Esophagus (tissue), 2 donors: ENCODE results near the gene BRD7. TPM values are rescaled to one million over a fixed set of nuclear protein-coding genes. Genes with fewer than 3 reads are reported as not detected.

Source experiments
- H3K27ac ChIP-seq, 2 donors: one replicate each; pipeline ENCODE4 v1.5.1; 2013; ENCODE audit warnings: low read depth in 2 of 2, mild to moderate bottlenecking in 2 of 2, inconsistent platforms in 1 of 2, low read length in 1 of 2, moderate library complexity in 1 of 2
- H3K27me3 ChIP-seq, 2 donors: one replicate each; pipeline ENCODE4 v1.6.1; 2013; ENCODE audit warnings: low read length in 2 of 2, control low read depth in 1 of 2, mild to moderate bottlenecking in 1 of 2; ENCODE audit not compliant: insufficient read depth in 2 of 2, control insufficient read depth in 1 of 2
- H3K36me3 ChIP-seq, 2 donors: one replicate each; pipeline ENCODE4 v1.6.1; 2013; ENCODE audit warnings: low read length in 1 of 2; ENCODE audit not compliant: control insufficient read depth in 2 of 2, insufficient read depth in 2 of 2
- H3K4me1 ChIP-seq, 2 donors: one replicate each; pipeline ENCODE4 v1.6.1; 2013; ENCODE audit warnings: low read length in 1 of 2; ENCODE audit not compliant: control insufficient read depth in 2 of 2, insufficient read depth in 2 of 2
- H3K4me3 ChIP-seq, 2 donors: one replicate each; pipeline ENCODE4 v1.5.1; 2013; ENCODE audit warnings: low read length in 2 of 2, mild to moderate bottlenecking in 2 of 2, low read depth in 1 of 2, moderate library complexity in 1 of 2
- H3K9me3 ChIP-seq, 2 donors: one replicate each; pipeline ENCODE4 v1.6.1; 2013; ENCODE audit warnings: mild to moderate bottlenecking in 2 of 2, low read depth in 1 of 2, low read length in 1 of 2, moderate library complexity in 1 of 2; ENCODE audit not compliant: control insufficient read depth in 2 of 2, insufficient read depth in 1 of 2
- WGBS, 2 donors: extraction: QIAGEN DNeasy Blood & Tissue Kit; methylation state at CpG; one replicate each; pipeline ENCODE4 v1.1.7; 2013; 5-methylcytosine and 5-hydroxymethylcytosine counted together
- polyA plus RNA-seq, 2 donors: library from polyadenylated mRNA; stranded (reverse); fragments of 200-250 nt; gene quantifications; one replicate each; pipeline ENCODE4 v1.2.3, GENCODE V29; 2013
- donor health status: healthy with polysubstance abuse.
- donor health status: Bipolar disorder and iron deficiency.

The BRD7 gene
- polyA plus RNA-seq, 2 donors, result 42.1 to 45.0 TPM

GRCh38 chr16:50316102-50316847 is 52.5 kb downstream of the BRD7 start:
- Histone ChIP-seq H3K27ac (no peak overlapping the region), H3K4me3 (no peak overlapping the region), H3K9me3 (no peaks in the 10 kb centered on the region), H3K4me1 (peaks cover 0 to 7% of the 10 kb centered on the region in 2 donors), H3K27me3 (no peaks in the 10 kb centered on the region), H3K36me3 (peaks cover 25 to 42% of the 10 kb centered on the region in 2 donors)
- 88 to 93% methylated on average over 12 of the region's 12 CpGs for WGBS, 2 donors

- no peaks in the 10 kb centered on the region for H3K27me3 ChIP-seq
- peaks cover 0 to 7% of the 10 kb centered on the region in 2 donors for H3K4me1 ChIP-seq
- H3K9me3 ChIP-seq, result no peaks in the 10 kb centered on the region
- H3K4me3 ChIP-seq, result no peak overlapping the region
- H3K36me3 ChIP-seq, result peaks cover 24 to 44% of the 10 kb centered on the region in 2 donors
- H3K27ac ChIP-seq, result no peak overlapping the region
- 86 to 88% methylated on average over 15 of the region's 15 CpGs for WGBS, 2 donors
Measured at GRCh38 chr16:50315346-50315997, 53.3 kb downstream of the BRD7 start.

- Histone ChIP-seq H3K27me3 (no peaks in the 10 kb centered on the region), H3K36me3 (peaks cover 23 to 45% of the 10 kb centered on the region in 2 donors), H3K4me1 (peaks cover 1 to 11% of the 10 kb centered on the region in 2 donors), H3K4me3 (no peak overlapping the region), H3K27ac (no peak overlapping the region), H3K9me3 (no peaks in the 10 kb centered on the region)
- 78 to 88% methylated on average over 8 of the region's 8 CpGs for WGBS, 2 donors
Measured at GRCh38 chr16:50314665-50315064, 54.1 kb downstream of the BRD7 start.

- Histone ChIP-seq H3K4me3 (no peak overlapping the region), H3K4me1 (peaks cover 3 to 13% of the 10 kb centered on the region in 2 donors), H3K27me3 (no peaks in the 10 kb centered on the region), H3K27ac (peak overlapping the region in 1 of 2 donors; percentile 36), H3K36me3 (peaks cover 23 to 45% of the 10 kb centered on the region in 2 donors), H3K9me3 (no peaks in the 10 kb centered on the region)
- 78 to 83% methylated on average over 31 of the region's 31 CpGs for WGBS, 2 donors
Measured at GRCh38 chr16:50313596-50314478, 55.0 kb downstream of the BRD7 start.

- Histone ChIP-seq H3K9me3 (no peaks in the 10 kb centered on the region), H3K36me3 (peaks cover 23 to 47% of the 10 kb centered on the region in 2 donors), H3K27me3 (no peaks in the 10 kb centered on the region), H3K27ac (peak overlapping the region in 1 of 2 donors; percentile 40), H3K4me3 (no peak overlapping the region), H3K4me1 (peaks cover 3 to 13% of the 10 kb centered on the region in 2 donors)
- WGBS, 2 donors, result 85 to 86% methylated on average over 22 of the region's 22 CpGs
Measured at GRCh38 chr16:50311891-50312501, 56.8 kb downstream of the BRD7 start.

- WGBS, 2 donors, result 81 to 82% methylated on average over 4 of the region's 4 CpGs
- Histone ChIP-seq H3K4me1 (peaks cover 3 to 13% of the 10 kb centered on the region in 2 donors), H3K27me3 (no peaks in the 10 kb centered on the region), H3K36me3 (peaks cover 19 to 39% of the 10 kb centered on the region in 2 donors), H3K9me3 (no peaks in the 10 kb centered on the region), H3K27ac (no peak overlapping the region), H3K4me3 (no peak overlapping the region)
Measured at GRCh38 chr16:50311134-50311528, 57.7 kb downstream of the BRD7 start.

- Histone ChIP-seq H3K4me1 (peaks cover 3 to 13% of the 10 kb centered on the region in 2 donors), H3K27ac (no peak overlapping the region), H3K27me3 (no peaks in the 10 kb centered on the region), H3K4me3 (no peak overlapping the region), H3K9me3 (no peaks in the 10 kb centered on the region), H3K36me3 (peaks cover 12 to 35% of the 10 kb centered on the region in 2 donors)
- 75 to 76% methylated on average over 18 of the region's 18 CpGs for WGBS, 2 donors
Measured at GRCh38 chr16:50310308-50311133, 58.3 kb downstream of the BRD7 start.

GRCh38 chr16:50309527-50310307 is 59.1 kb downstream of the BRD7 start:
- H3K27ac ChIP-seq, result no peak overlapping the region
- no peak overlapping the region for H3K4me3 ChIP-seq
- peaks cover 3 to 13% of the 10 kb centered on the region in 2 donors for H3K4me1 ChIP-seq
- peaks cover 6 to 33% of the 10 kb centered on the region in 2 donors for H3K36me3 ChIP-seq
- WGBS, 2 donors, result 52 to 56% methylated on average over 15 of the region's 15 CpGs
- H3K9me3 ChIP-seq, result no peaks in the 10 kb centered on the region
- H3K27me3 ChIP-seq, result no peaks in the 10 kb centered on the region
